ENCODE measurements around the gene CYTIP.

- TF ChIP-seq CEBPB (IDR thresholded peaks at IDR 0.05): no peak
- TF ChIP-seq MYC (IDR thresholded peaks at IDR 0.05; ENCODE audit: borderline replicate concordance, low read length): no peak
- TF ChIP-seq TP53 (CRISPR knock-in tag; IDR thresholded peaks at IDR 0.05): no peak
- no peak for TF ChIP-seq CTCF (IDR thresholded peaks at IDR 0.05)
These were observed 39.5 kb downstream of the CYTIP start for GRCh38 chr2:157404363-157404762.

Measured in A549 (cell line).